H1 (cell line): ENCODE measurements around the gene RUNX1.

Experiments used
- CTCF ChIP-seq, 3 experiments: IDR thresholded peaks; 1 replicate in 2 of 3; 2 replicates in 1 of 3; pipeline versions ENCODE4 v1.5.1 to v1.6.1; 2011; ENCODE audit warnings: low read length in 3 of 3, mild to moderate bottlenecking in 3 of 3, inconsistent platforms in 2 of 3, low read depth in 1 of 3, moderate library complexity in 1 of 3; ENCODE audit not compliant: insufficient read depth in 1 of 3; ENCODE audit errors: control extremely low read depth in 1 of 3
- EGR1 ChIP-seq: IDR thresholded peaks from 2 replicates; pipeline ENCODE4 v1.6.1; 2011; ENCODE audit warnings: low read depth, low read length, borderline replicate concordance
- EP300 ChIP-seq, 2 experiments: IDR thresholded peaks; 1 replicate in 1 of 2; 2 replicates in 1 of 2; pipeline ENCODE4 v1.6.1; 2011 to 2012; ENCODE audit warnings: low read depth in 2 of 2, low read length in 2 of 2, mild to moderate bottlenecking in 2 of 2, borderline replicate concordance in 1 of 2, inconsistent platforms in 1 of 2, moderate library complexity in 1 of 2
- EZH2 ChIP-seq: fragments of 200-600 bp; sonication (generic); IDR thresholded peaks from 2 replicates; pipeline ENCODE4 v1.7.1; 2012; ENCODE audit warnings: low read depth, mild to moderate bottlenecking, moderate library complexity, low read length, inconsistent platforms; ENCODE audit not compliant: severe bottlenecking
- HDAC6 ChIP-seq: IDR thresholded peaks from one replicate; pipeline ENCODE4 v1.7.1; 2012; ENCODE audit warnings: low read depth, mild to moderate bottlenecking, inconsistent platforms, low read length, moderate library complexity
- JUND ChIP-seq: IDR thresholded peaks from 2 replicates; pipeline ENCODE4 v1.6.1; 2011; ENCODE audit warnings: mild to moderate bottlenecking, improper control_type of control experiment, low read length
- POLR2AphosphoS5 ChIP-seq: IDR thresholded peaks from 2 replicates; pipeline ENCODE4 v1.6.1; 2011; ENCODE audit warnings: low read depth, low read length
- RXRA ChIP-seq: IDR thresholded peaks from 2 replicates; pipeline ENCODE4 v1.6.1; 2011; ENCODE audit warnings: low read depth, mild to moderate bottlenecking, low read length, moderate library complexity; ENCODE audit not compliant: insufficient read depth
- SIN3A ChIP-seq, 2 experiments: IDR thresholded peaks in 1 of 2; conservative IDR thresholded peaks in 1 of 2; 2 replicates each; pipeline ENCODE4 v1.6.1; 2011 to 2012; ENCODE audit warnings: low read length in 2 of 2, improper control_type of control experiment in 1 of 2, low read depth in 1 of 2, mild to moderate bottlenecking in 1 of 2
- USF2 ChIP-seq: IDR thresholded peaks from 2 replicates; pipeline ENCODE4 v1.6.1; 2011; ENCODE audit warnings: low read length, improper control_type of control experiment

GRCh38 chr21:34944015-34944755, 104.9 kb downstream of the RUNX1 start:
- TF ChIP-seq SIN3A (conservative IDR thresholded peaks at IDR 0.05 in 1 of 2, IDR thresholded peaks at IDR 0.05 in 1 of 2; ENCODE audit: low read depth in 1 of 2, low read length in 2 of 2): no peak
- no peak for TF ChIP-seq POLR2AphosphoS5
- TF ChIP-seq CTCF (IDR thresholded peaks at IDR 0.05; ENCODE audit: control extremely low read depth in 1 of 3, insufficient read depth in 1 of 3, low read depth in 1 of 3, low read length in 3 of 3): no peak
- TF ChIP-seq JUND: no peak
- TF ChIP-seq HDAC6: no peak
- no peak for TF ChIP-seq EZH2
- no peak for TF ChIP-seq RXRA
- TF ChIP-seq EP300 (IDR thresholded peaks at IDR 0.05; ENCODE audit: borderline replicate concordance in 1 of 2, low read depth in 2 of 2, low read length in 2 of 2): no peak
- TF ChIP-seq USF2: no peak
- TF ChIP-seq EGR1: no peak
